DMS 273 treated with DMSO at 0.1 percent for 48 hours (cell line): Measurements from ENCODE around the gene TRIP6.
"Not testable (repeated sequence)": the region's sequence is repeated elsewhere in the genome, so short reads cannot be mapped to it uniquely, and the experiment has no call there.

Experiments used
- DNase-seq: peaks from one replicate; lab custom pipeline; 2025; lab: John Stamatoyannopoulos, UW

The TRIP6 gene

DNA sequence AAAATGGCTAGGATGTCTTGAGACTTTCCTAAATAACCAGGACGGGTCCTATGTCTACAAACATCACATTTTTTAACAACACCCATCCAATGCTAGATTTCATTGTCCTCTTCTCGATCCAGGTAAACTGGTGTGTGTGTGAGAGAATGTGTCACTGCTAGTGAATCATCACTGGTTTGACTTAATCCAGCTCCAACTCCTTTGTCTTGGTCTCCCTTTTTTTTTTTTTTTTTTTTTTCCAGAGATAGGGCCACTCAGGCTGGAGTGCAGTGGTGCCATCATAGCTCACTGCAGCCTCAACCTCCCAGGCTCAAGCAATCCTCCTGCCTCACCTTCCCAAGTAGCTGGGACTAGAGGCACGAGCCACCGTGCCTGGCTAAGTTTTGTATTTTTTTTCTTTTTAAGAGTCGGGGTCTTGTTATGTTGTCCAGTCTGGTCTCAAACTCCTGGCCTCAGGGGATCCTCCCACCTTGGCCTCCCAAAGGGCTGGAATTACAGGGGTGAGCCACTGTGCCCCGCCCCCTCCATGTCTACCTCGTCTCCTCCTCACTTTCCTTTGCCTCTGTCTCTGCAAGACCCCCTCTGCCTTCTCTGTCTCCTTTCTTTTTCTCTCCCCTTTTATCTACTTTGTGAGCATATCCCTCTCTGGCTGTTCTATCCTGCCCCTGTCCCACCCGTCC is 24.5 kb downstream of the TRIP6 start:
- no peak for DNase-seq

DNA sequence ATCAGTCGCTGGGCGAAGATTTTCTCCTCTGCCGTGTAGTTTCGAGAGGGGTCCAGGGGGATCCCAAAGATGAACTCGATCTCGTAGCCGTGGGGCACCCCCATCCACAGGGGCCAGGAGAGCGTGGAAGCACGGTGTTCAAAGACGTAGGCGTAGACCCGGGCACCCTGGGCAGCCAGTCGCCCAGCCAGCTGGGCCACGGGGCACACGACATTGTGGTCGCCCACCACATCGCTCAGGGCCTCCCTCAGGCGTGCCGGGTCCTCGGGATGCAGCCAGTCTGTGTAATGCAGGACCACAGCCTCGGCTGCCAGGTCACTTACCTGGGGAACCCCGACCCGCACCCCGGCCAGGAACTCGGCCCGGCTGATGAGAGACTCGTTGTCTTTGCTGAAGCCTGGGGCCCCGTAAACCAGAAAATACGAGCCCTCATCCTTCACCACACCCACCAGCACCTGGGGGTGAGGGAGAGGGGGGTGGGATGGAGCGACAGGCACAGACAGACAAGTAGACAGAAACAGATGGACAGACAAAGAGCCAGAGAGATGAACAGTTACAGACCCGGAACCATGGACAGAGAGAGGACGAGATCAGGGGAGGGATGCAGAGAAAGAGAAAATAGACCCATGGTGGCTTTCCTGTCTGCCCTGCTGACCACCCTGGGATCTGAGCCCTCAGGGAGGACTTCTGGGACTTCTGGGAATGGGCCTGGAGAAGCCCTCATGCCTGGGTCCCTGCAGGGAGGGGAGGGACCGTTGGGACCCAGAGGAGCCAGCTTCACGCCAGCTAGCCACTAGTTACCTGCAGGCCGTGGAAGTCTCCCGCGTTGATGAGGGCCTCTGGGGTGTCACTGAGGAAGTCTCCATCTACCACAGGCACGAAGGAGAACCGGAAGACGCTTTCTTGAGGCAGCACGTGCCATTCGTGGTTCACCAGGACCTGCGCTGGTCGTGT is 25.5 kb downstream of the TRIP6 start:
- no peak for DNase-seq

DNA sequence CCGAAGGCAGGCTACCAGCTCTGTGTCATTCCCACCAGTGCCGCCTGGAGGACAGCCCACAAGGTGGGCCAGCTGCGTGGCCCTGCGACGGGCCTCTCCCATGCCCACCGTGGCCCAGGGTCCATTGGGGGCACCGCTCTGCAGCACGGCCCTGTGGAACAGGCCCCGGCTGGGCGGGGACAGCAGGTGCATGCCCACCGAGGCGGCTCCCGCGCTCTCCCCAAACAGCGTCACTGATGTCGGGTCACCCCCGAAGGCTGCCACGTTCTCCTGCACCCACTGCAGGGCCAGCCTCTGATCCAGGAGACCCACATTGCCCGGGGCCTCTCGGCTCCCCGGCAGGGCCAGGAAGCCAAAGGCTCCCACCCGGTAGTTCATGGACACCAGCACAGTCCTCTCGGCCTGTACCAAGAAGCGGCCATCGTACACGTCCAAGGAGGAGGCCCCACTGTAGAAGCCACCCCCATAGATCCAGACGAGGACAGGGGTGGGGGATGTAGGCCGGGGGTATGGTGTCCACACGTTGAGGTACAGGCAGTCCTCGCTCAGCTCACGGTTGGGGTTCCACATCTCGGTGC is 26.2 kb downstream of the TRIP6 start:
- no peak for DNase-seq

DNA sequence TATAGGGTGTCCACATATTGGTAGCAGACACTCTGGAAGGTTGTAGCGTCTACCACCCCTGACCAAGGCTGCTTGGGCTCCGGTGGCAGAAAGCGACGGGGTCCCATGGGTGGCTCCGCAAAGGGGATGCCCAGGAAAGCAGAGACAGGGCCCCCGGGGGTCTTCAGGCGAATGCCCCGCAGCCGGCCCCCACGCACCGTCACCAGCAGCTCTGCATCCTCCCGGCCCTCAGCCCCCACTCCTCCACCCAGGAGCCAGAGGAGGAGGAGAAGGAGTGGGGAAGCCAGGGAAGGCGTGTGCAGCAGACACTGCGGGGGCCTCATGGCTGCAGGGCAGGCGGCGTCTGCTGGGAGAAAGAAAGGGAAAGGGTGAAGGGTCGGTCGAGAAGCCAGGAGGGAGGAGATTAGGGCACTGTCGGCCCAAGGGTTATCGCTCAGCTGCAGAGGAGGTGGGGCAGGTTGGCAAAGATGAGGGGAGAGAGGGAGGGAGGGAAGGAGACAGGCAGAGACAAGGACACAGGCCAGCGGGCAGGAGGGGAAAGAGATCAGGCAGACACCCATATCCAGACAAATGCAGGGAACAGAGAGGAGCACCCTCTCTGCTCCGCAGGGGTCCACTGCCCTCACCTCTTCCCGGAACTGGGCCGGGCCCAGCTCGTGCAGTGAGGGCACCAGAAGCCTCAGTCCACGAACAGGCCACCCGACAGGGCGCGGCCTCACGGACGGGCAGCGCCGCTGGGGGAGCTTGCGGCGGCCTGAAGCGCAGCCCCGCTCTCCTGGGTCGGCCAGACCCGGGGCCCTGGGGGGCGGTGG is 26.9 kb downstream of the TRIP6 start:
- DNase-seq, result no peak

DNA sequence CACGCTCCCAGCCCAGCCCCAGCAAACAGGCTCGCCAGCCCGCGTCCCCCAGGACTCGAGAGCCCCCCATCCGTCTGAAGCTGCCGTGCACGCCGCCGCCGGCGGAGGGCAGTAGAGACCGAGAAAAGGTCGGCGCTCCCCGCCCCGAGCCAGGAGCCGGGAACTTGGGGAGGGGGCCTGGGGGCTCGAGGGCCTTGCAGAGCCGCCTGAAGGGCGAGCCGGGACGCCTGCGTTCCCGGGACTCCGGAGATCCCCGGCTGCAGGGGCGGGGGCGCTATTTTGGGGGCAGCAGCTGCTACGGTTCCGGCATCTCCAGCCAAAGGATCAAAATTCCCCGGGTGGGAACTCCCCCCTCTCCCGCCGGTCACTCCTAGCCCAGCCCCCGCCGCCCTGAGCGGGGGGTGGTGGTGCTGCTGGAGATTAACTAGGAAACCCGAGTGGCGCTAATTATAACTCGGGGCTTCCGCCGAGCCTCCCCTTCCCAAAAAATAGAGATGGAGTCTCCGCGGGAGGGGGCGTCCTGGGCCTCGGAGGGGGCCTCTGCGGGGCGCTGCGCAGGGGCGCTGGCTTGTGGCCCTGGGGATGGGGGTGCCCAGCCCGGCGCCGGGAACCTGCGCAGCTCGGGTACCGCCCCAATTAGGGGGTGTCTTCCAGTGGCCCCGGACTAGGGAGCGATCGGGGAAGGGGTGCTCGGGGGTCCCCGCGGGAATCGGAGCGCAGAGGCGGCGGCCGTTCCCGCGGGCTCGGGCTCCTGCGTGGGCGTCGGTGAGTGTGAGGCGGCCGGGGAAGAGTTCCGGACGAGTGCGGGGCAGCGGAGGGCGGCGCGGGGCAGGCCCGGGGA is 27.9 kb downstream of the TRIP6 start:
- DNase-seq, result no peak

DNA sequence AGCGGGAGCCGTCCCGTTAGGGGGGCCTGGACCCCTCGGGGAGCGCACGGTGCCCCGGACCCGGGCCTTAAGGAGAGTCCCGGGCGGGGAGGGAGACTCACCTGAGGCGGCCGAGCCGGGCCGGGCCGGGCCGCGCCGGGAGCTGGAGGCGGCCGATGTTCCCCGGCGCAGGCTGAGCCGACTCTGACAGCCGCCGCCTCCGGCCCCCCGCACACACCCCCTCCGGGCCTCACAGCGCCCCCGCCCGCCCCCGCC is 28.4 kb downstream of the TRIP6 start, which contains the start of gene ACHE:
ACHE (minus strand) TSS at position 188 of the 255 bp plus-strand sequence. CDS start 1,656 bp downstream, outside the sequence.
- DNase-seq, result no peak

DNA sequence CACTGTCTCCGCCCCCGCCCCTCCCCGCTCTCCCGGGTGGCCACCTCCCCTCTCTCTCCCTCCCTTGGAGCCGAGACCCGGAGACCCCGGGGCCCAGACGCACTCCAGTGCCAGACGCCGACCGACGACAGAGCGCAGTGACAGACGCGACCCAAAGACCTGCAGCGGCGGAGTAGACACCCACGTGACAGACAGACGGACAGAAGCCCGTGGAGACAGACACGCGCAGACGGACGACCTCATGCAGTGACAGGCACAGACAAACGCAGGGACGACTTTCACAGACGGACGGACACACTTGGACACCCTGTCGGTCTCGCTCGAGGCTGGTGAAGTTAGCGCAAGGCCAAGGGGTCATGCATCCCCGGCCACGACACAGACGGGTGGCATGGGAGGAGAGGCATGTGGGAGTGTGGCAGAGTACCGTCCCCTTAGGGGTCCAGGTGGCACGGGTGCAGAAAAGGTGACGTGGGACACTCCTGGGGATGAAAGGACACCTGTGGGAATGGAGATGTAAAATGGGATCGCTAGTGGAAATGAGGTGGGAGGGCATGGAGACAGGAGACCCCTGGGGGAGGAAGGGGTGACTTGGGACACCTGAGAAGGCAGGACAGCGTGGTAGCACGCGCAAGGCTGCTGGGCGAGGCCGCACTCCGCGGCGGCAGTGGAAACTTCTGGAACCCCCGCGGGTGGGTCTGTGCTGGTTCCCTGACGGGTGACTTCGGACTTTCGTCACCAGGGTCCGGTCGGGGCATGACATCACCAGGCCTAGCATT is 29.0 kb downstream of the TRIP6 start:
- DNase-seq, result no peak

DNA sequence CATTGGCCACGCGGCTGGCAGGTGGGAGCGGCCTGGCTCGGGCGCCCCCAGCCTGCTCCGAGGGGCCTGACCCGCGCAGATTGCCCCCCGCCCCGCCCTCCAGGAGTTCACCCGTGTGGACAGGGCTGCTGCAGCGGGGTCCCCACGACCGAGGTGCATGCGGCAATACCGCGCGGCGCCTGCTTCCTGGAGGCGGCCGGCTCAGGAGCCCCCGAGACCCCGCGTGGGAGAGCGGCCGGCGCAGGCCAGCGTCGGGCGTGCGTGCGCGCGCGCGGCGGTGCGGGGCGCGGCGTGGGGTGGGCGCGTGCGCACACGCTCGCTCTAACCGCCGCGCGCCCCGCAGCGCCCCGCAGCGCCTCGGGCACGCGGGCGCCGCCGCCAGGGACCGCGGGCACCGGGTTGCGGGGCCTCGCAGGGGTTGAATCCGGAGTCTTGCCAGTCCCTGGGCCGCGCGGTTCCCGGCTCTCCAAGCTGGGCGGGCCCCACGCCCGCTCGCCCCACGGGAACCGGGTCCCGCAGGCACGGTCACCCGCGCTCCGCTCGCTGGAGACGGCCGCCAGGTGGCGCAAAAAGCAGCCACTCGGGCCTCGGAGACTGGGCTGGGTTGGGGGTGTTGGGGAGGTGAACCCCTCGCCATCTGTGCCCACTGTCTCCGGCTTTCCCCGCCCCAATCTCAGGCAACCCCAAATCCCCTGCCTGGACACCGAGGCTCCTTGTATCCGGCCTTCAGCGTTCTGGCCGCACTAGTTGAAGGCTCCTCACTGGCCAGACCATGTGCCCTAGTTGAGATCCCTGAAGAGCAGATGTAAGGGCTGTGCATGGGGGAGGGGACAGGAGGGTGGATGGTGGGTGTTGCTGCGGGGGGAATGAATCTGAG is 29.8 kb downstream of the TRIP6 start:
- DNase-seq, result no peak

DNA sequence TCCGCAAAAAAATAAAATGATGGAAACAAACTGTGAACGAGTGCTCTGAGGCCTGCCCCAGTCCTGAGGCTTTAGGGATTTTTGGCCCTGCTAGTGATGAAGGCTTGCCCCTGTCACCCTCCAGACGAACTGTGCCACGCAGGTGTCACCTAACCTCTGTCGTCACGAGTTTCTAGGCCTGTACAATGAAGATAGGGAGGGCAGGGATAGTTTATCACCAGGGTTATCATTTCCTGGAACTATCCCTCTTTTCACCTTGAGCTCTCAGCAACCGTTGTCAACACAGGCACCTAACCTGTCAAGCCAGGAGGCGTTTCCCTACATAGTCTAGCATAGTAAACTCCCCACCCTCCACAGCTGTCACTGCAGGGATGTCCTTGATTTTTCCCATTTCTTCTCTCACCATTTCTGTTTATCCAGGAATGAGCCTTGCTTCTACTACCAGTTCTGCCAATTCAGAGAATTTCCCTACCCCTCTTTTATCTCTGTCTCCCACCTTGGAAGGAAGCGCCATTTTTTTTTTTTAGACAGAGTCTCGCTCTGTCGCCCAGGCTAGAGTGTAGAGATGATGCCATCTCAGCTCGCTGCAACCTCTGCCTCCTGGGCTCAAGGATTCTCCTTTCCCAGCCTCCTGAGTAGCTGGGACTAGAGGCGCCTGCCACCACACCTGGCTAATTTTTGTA is 30.7 kb downstream of the TRIP6 start:
- no peak for DNase-seq

DNA sequence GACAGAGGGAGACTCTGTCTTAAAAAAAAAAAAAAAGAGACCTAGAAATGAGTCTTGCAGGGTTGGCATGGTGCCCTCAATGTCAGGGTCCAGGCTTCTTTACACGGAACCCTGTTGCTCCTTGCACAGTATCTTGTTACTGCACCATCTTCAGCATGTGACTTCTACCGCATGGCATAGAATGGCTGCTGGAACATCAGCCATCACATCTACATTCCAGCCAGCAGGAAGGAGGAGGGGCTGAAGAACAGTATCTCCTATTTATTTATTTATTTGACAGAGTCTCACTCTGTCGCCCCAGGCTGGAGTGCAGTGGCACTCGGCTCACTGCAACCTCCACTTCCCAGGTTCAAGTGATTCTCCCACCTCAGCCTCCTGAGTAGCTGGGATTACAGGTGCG is 32.2 kb downstream of the TRIP6 start:
- no peak for DNase-seq

DNA sequence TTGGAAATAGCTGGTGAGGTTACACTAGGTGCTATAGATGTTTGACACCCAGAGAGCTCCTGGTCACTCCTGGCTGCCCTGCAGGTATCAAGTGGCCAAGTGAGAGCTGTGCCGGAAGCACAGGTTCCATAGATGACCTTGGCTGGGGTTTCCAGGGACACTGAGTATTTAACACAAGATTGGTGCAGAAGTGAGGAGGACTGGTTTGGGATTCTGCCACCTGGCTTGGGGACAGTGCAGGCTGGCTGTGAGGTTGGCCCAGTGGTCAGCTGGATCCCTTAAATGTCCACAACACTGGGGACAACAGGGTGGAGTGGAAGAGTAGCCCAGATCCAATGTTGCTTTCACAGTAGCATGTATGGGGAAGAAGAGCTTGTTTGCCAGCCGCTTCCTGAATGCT is 33.8 kb downstream of the TRIP6 start:
- no peak for DNase-seq

DNA sequence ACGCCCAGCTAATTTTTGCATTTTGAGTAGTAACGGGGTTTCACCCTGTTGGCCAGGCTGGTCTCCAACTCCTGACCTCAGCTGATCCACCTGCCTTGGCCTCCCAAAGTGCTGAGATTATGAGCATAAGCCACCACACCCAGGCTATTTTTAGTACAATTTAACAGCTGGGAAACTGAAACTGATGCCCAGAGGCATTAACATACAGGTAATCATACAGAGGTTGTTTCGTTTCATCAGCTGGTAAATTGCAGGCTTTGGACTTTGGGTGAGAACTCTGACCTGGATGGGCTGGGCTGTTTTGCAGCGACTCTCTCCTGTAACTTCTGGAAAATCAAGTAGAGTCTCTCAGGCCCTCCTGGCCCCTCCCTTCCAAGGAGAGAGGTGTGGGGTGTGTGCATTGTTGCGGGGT is 34.7 kb downstream of the TRIP6 start:
- DNase-seq, result no peak

DNA sequence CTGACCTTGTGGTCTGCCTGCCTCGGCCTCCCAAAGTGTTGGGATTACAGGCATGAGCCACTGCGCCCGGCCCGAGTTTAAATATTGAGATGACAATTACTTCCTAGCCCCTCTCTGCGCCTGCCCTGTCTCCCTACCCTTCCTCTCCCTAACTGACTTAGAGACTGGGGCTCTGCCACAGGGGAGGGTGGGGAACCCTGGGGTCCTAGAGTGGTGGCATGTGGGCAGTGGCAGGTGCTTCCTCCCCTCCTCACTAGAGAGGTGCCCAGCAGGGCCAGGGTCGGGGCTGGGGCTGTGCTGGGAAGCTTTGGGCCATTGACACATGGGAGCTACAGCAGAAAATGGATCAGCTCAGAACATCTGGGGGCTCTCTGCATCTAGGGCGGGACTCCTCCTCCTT is 35.5 kb downstream of the TRIP6 start:
- no peak for DNase-seq

DNA sequence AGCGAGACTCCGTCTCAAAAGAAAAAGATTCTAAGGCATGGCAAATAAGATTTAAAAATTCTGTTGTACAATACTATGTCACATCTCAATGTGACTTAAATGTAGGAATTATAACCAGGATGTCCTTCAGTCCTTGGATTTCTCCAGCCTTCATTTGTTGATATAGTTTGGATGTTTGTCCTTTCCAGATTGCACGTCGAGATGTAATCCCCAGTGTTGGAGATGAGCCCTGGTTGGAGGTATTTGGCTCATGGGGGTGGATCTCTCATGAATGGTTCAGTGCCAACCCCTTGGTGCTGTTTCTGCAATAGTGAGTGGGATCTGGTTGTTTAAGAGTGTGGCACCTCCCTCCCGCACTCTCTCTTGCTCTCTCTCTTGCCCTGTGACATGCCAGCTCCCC is 41.3 kb downstream of the TRIP6 start:
- DNase-seq, result no peak

DNA sequence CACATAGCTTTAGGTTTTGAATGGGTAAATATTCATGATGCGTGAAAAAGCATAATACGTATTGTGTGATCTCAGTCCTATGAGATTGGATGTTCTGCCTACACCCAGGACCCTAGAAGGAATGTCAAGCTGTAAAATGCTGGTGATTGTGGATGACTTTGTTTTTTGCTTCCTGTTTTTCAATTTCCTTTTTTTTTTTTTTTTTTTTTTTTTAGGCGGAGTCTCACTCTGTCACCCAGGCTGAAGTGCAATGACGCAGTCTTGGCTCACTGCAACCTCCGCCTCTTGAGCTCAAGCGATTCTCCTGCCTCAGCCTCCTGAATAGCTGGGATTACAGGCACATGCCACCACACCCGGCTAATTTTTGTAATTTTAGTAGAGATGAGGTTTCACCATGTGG is 43.3 kb downstream of the TRIP6 start:
- DNase-seq, result not testable (repeated sequence)

DNA sequence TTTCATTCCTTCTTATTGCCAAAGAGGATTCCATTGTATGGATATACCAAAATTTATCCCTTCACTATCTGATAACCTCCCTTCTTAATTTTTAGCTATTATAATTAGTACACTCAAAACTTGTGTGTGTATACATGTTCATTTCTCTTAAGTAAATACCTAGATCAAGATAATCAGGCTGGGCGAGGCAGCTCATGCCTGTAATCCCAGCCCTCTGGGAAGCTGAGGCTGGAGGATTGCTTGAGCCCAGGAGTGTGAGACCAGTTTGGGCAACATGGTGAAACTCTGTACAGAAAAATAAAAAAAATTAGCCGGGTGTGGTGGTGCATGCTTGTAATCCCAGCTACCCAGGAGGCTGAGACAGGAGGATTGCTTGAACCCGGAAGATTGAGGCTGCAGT is 44.3 kb downstream of the TRIP6 start:
- no peak for DNase-seq

DNA sequence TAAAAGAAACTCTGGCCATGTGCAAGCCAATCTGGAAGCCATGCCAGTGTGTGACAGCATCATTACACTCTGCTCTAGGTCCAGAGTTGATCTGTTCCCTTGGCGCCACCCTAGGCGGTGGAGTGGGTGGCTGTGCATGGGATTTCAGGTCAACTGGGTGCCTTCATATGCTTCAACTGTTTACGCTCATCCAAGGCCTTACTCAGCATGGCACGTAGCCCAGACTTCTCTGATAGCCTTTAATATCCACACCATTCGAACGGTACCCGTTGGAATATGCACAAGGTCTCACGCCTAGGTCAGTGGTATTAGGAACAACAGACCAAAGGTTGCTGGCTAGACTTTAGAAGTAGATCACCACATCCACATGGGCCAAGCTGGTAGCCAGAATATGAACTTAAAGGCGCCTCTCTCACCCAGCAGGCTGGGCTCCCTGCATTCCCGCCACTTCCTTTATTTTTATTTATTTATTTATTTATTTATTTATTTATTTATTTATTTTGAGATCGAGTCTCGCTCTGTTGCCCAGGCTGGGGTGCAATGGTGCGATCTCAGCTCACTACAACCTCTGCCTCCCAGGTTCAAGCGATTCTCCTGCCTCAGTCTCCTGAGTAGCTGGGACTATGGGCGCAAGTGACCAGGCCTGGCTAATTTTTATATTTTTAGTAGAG is 47.2 kb downstream of the TRIP6 start:
- no peak for DNase-seq

DNA sequence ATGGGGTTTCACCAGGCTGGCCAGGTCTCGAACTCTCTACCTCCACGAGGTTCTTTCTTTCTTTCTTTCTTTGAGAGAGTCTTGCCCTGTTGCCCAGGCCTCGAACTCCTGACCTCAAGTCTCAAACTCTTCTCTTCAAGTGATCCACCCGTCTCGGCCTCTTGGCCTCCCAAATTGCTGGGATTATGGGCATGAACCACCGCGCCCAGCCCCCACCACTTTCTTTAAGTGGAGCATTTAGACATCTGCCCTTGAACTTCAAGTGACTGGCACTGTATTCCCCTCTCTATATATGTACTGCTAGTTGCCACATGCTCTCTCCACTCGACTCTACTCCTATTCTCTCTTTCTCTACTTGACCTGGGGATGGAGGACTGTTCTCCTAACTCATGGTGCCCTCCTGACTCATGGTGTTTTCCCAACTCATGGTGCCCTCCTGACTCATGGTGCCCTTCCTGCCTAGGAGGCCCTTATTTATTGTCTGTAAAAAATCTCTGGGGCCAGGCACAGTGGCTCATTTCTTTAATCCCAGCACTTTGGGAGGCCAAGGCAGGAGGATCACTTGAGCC is 47.8 kb downstream of the TRIP6 start:
- DNase-seq, result no peak
